ENCODE results near the gene NME7.
"Not testable (repeated sequence)": the region's sequence is repeated elsewhere in the genome, so short reads cannot be mapped to it uniquely, and the experiment has no call there.

Gene NME7

GRCh38 chr1:169196581-169196980 lies 171.0 kb downstream of the NME7 start:
- no peak for DNase-seq
- no peaks in the 10 kb centered on the region for H3K27me3 ChIP-seq (replicated peaks)
- no peak overlapping the region for H3K27ac ChIP-seq
- in situ Hi-C loops (cut with HindIII; ENCODE audit: low pct_ligation_motif_present, low sequenced_read_pairs), result no loop called here
- no peaks in the 10 kb centered on the region for H3K36me3 ChIP-seq (replicated peaks)
- H3K4me3 ChIP-seq (ENCODE audit: low read depth, low read length), result no peak overlapping the region
- TF ChIP-seq CTCF (IDR thresholded peaks at IDR 0.05; ENCODE audit: low read depth, low read length, missing control alignments), result no peak

GRCh38 chr1:169196161-169196560 lies 171.4 kb downstream of the NME7 start:
- no peak for TF ChIP-seq CTCF (IDR thresholded peaks at IDR 0.05; ENCODE audit: low read depth, low read length, missing control alignments)
- Histone ChIP-seq H3K4me3 (ENCODE audit: low read depth, low read length) (no peak overlapping the region), H3K27me3 (replicated peaks) (no peaks in the 10 kb centered on the region), H3K36me3 (replicated peaks) (no peaks in the 10 kb centered on the region), H3K27ac (no peak overlapping the region)
- DNase-seq, result no peak
- in situ Hi-C loops (cut with HindIII; ENCODE audit: low pct_ligation_motif_present, low sequenced_read_pairs), result no loop called here

- in situ Hi-C loops (cut with HindIII; ENCODE audit: low pct_ligation_motif_present, low sequenced_read_pairs), result no loop called here
- Histone ChIP-seq H3K4me3 (ENCODE audit: low read depth, low read length) (no peak overlapping the region), H3K36me3 (replicated peaks) (no peaks in the 10 kb centered on the region), H3K27me3 (replicated peaks) (no peaks in the 10 kb centered on the region), H3K27ac (no peak overlapping the region)
- no peak for TF ChIP-seq CTCF (IDR thresholded peaks at IDR 0.05; ENCODE audit: low read depth, low read length, missing control alignments)
- no peak for DNase-seq
Observed at GRCh38 chr1:169193191-169193850, 174.3 kb downstream of the NME7 start.

- in situ Hi-C loops (cut with HindIII; ENCODE audit: low pct_ligation_motif_present, low sequenced_read_pairs), result no loop called here
- DNase-seq, result no peak
- Histone ChIP-seq H3K27me3 (replicated peaks) (no peaks in the 10 kb centered on the region), H3K4me3 (ENCODE audit: low read depth, low read length) (no peak overlapping the region), H3K36me3 (replicated peaks) (no peaks in the 10 kb centered on the region), H3K27ac (no peak overlapping the region)
- no peak for TF ChIP-seq CTCF (IDR thresholded peaks at IDR 0.05; ENCODE audit: low read depth, low read length, missing control alignments)
Observed at GRCh38 chr1:169186106-169186505, 181.5 kb downstream of the NME7 start.

GRCh38 chr1:169184812-169185211 lies 182.8 kb downstream of the NME7 start:
- TF ChIP-seq CTCF (IDR thresholded peaks at IDR 0.05; ENCODE audit: low read depth, low read length, missing control alignments), result no peak
- H3K27me3 ChIP-seq (replicated peaks), result no peaks in the 10 kb centered on the region
- DNase-seq, result no peak
- H3K36me3 ChIP-seq (replicated peaks), result no peaks in the 10 kb centered on the region
- in situ Hi-C loops (cut with HindIII; ENCODE audit: low pct_ligation_motif_present, low sequenced_read_pairs), result no loop called here
- no peak overlapping the region for H3K4me3 ChIP-seq (ENCODE audit: low read depth, low read length)
- H3K27ac ChIP-seq, result no peak overlapping the region

- H3K27ac ChIP-seq, result no peak overlapping the region
- H3K36me3 ChIP-seq (replicated peaks), result no peaks in the 10 kb centered on the region
- H3K4me3 ChIP-seq (ENCODE audit: low read depth, low read length), result no peak overlapping the region
- H3K27me3 ChIP-seq (replicated peaks), result no peaks in the 10 kb centered on the region
- DNase-seq, result no peak
- in situ Hi-C loops (cut with HindIII; ENCODE audit: low pct_ligation_motif_present, low sequenced_read_pairs), result no loop called here
- TF ChIP-seq CTCF (IDR thresholded peaks at IDR 0.05; ENCODE audit: low read depth, low read length, missing control alignments), result no peak
Observed at GRCh38 chr1:169180174-169180573, 187.4 kb downstream of the NME7 start.

GRCh38 chr1:169179431-169179830 lies 188.2 kb downstream of the NME7 start:
- DNase-seq; in situ Hi-C loops (cut with HindIII; ENCODE audit: low pct_ligation_motif_present, low sequenced_read_pairs); H3K36me3 ChIP-seq (replicated peaks); H3K4me3 ChIP-seq (ENCODE audit: low read depth, low read length); H3K27me3 ChIP-seq (replicated peaks); H3K27ac ChIP-seq: not testable (repeated sequence)

Measured in brain microvascular endothelial cell (primary cell).